Karpas-422 (cell line): ENCODE results near the gene VGLL4. TPM values are rescaled to one million over a fixed set of nuclear protein-coding genes. Genes with fewer than 3 reads are reported as not detected.
"Not testable (repeated sequence)": the region's sequence is repeated elsewhere in the genome, so short reads cannot be mapped to it uniquely, and the experiment has no call there.

Experiments
- DNase-seq: peaks from one replicate; pipeline ENCODE4 v3.0.0-alpha.2; 2015
- H2AFZ ChIP-seq: fragments of 200-600 bp; sonication (generic); 2 replicates; pipeline ENCODE4 v1.6.1; 2014; ENCODE audit warnings: antibody characterized with exemption, low read length, mixed read lengths
- H3K27ac ChIP-seq: fragments of 200-600 bp; sonication (generic); 2 replicates; pipeline ENCODE4 v1.5.1; 2014; ENCODE audit warnings: mild to moderate bottlenecking, low read length, moderate library complexity
- H3K27me3 ChIP-seq: fragments of 200-600 bp; sonication (generic); 2 replicates; pipeline ENCODE4 v1.6.1; 2014; ENCODE audit warnings: low read length, mixed read lengths
- H3K36me3 ChIP-seq: fragments of 200-600 bp; sonication (generic); 2 replicates; pipeline ENCODE4 v1.6.1; 2014; ENCODE audit warnings: low read length, mixed read lengths; ENCODE audit not compliant: insufficient read depth
- H3K4me1 ChIP-seq: fragments of 200-600 bp; sonication (generic); 2 replicates; pipeline ENCODE4 v1.6.1; 2014; ENCODE audit warnings: mild to moderate bottlenecking, low read length, mixed read lengths
- H3K4me2 ChIP-seq: fragments of 200-600 bp; sonication (generic); 2 replicates; pipeline ENCODE4 v1.6.1; 2014; ENCODE audit warnings: low read length, low read depth, mild to moderate bottlenecking; ENCODE audit not compliant: poor library complexity, severe bottlenecking
- H3K4me3 ChIP-seq: fragments of 200-600 bp; sonication (generic); 2 replicates; pipeline ENCODE4 v1.5.1; 2014; ENCODE audit warnings: mild to moderate bottlenecking, antibody characterized with exemption, low read length, mixed read lengths
- H3K79me2 ChIP-seq: fragments of 200-600 bp; sonication (generic); 2 replicates; pipeline ENCODE4 v1.6.1; 2014; ENCODE audit warnings: mild to moderate bottlenecking, low read length, mixed read lengths
- H3K9ac ChIP-seq: fragments of 200-600 bp; sonication (generic); 2 replicates; pipeline ENCODE4 v1.6.0; 2014; ENCODE audit warnings: low read length
- H3K9me2 ChIP-seq: fragments of 200-600 bp; sonication (generic), shearing (Covaris generic); replicated peaks from 2 replicates; pipeline ENCODE4 v1.6.0; 2014; ENCODE audit warnings: mild to moderate bottlenecking, low read length, moderate library complexity; ENCODE audit not compliant: insufficient read depth
- H3K9me3 ChIP-seq: fragments of 300-700, 200-600 bp; sonication (generic); 2 replicates; pipeline ENCODE4 v1.6.1; 2014; ENCODE audit warnings: low read length, mixed read lengths
- H4K20me1 ChIP-seq: fragments of 200-600 bp; sonication (generic); 2 replicates; pipeline ENCODE4 v1.6.1; 2014; ENCODE audit warnings: mild to moderate bottlenecking, antibody characterized with exemption, low read length, low read depth; ENCODE audit not compliant: insufficient read depth
- total RNA-seq: library from RNA; depleted of rRNA; stranded (reverse); fragments of >200 nt; shearing (Covaris generic); gene quantifications from 2 replicates; pipeline ENCODE4 v1.2.3, GENCODE V29; 2014; ENCODE audit warnings: low replicate concordance

VGLL4 gene
- total RNA-seq, 1 experiment from 2014 or later, result 152 TPM

DNA sequence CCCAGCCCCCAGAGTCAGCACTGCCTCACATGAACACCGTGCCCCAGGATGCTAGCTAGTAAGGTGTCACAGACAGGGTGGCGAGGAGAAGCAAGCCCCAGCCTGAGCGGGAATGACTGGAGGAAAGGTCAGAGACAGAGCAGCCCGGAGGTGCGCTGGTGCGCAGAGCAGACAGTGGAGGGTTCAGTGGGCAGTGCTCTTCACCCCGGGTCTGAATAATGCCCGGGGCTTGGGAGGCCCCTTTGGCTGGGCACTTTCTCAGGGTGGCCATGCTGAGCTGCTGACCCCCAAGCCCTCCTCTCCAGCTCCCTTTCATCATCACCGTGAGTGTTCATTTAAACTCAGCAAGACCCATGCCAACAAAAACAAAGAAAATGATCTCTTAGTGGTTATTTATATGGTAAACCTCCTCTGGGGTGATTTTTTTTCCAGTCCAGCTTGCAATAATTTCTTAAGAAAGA is 110.8 kb downstream of the VGLL4 start:
- Histone ChIP-seq H3K9ac (no peak overlapping the region), H3K4me1 (peaks cover 10% of the 10 kb centered on the region), H3K79me2 (no peaks in the 10 kb centered on the region), H3K27ac (peak overlapping the region; percentile 25; the same call in 1 of the 2 replicates), H3K27me3 (no peaks in the 10 kb centered on the region), H3K9me3 (no peaks in the 10 kb centered on the region), H3K9me2 (no peaks in the 10 kb centered on the region), H4K20me1 (no peaks in the 10 kb centered on the region), H2AFZ (no peak overlapping the region), H3K4me3 (no peak overlapping the region), H3K4me2 (no peak overlapping the region), H3K36me3 (peaks cover 2% of the 10 kb centered on the region; the same call in 1 of the 2 replicates)
- no peak for DNase-seq

DNA sequence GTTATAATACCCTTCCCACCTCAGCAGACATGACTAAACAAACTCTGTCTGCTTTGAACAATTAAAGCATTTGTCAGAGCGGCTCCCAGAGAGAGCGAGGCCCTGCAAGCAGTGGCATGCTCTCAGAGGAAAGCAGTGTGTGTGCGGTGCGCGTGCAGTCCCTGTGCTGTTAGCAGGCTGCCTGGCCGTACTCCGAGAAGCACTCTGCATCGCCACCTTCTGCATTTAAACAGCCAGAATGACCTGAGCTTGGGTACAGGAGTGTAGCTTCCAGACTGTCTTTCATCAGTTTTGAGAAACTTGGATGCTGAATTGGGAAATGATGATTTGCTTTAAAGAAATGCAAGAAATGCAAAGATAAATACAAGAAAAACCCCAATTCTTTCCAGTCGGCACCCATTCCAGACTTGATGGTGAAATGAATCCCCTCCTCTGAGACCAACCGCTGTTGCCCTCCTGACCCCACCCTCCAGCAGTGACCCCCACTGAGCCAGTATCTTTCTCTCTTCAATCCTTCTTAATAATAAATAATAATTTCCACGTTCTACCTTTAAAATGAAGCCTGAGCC is 113.5 kb downstream of the VGLL4 start:
- Histone ChIP-seq H3K9ac (no peak overlapping the region), H2AFZ (no peak overlapping the region), H3K9me3 (peaks cover 5% of the 10 kb centered on the region), H3K27me3 (no peaks in the 10 kb centered on the region), H4K20me1 (no peaks in the 10 kb centered on the region), H3K4me2 (no peak overlapping the region), H3K36me3 (peaks cover 10% of the 10 kb centered on the region), H3K9me2 (no peaks in the 10 kb centered on the region), H3K4me3 (no peak overlapping the region), H3K79me2 (no peaks in the 10 kb centered on the region), H3K4me1 (no peaks in the 10 kb centered on the region), H3K27ac (no peak overlapping the region)
- no peak for DNase-seq

DNA sequence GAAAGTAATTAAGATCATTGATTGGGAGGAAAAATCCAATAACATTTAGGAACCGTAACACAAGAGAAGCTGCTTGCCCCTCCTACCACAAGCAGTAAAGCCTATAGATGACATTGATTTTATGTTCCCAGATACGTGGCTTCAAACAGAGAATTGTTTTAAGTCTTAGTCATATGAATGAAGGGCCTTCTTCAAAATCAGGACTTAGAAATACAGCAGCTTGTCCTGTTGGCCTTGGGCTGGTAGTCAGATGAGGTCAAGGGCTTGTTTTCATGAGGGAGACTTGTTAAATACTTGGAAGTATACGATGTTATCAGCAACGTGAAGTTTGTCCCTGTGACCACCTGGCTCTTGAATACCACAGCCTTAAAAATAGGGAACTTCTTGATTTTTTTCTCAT is 114.4 kb downstream of the VGLL4 start:
- Histone ChIP-seq H3K4me2 (no peak overlapping the region), H3K27me3 (no peaks in the 10 kb centered on the region), H3K36me3 (peaks cover 10% of the 10 kb centered on the region), H3K79me2 (no peaks in the 10 kb centered on the region), H3K27ac (no peak overlapping the region), H3K9me2 (no peaks in the 10 kb centered on the region), H3K9ac (no peak overlapping the region), H4K20me1 (no peaks in the 10 kb centered on the region), H2AFZ (no peak overlapping the region), H3K9me3 (peaks cover 5% of the 10 kb centered on the region), H3K4me3 (no peak overlapping the region), H3K4me1 (no peaks in the 10 kb centered on the region)
- DNase-seq, result no peak

DNA sequence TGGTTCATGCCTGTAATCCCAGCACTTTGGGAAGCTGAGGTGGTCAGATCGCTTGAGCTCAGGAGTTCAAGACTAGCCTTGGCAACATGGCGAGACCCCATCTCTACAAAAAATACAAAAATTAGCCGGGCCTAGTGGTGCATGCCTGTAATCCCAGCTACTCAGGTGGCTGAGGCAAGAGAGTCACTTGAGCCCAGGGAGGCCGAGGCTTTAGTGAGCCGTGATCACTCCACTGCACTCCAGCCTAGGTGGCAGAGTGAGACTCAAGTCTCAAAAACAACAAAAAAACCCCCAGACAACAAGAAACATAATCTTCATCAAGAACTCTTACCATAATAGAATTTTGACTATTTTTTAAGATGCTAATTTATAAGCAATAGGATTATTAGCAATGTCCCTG is 117.6 kb downstream of the VGLL4 start:
- H2AFZ ChIP-seq, DNase-seq, H3K9me3 ChIP-seq, H3K9ac ChIP-seq, H3K27me3 ChIP-seq, H3K4me2 ChIP-seq, H3K9me2 ChIP-seq, H4K20me1 ChIP-seq, H3K4me1 ChIP-seq, H3K27ac ChIP-seq, H3K79me2 ChIP-seq, H3K4me3 ChIP-seq: not testable (repeated sequence)
- H3K36me3 ChIP-seq, result peaks cover 10% of the 10 kb centered on the region

DNA sequence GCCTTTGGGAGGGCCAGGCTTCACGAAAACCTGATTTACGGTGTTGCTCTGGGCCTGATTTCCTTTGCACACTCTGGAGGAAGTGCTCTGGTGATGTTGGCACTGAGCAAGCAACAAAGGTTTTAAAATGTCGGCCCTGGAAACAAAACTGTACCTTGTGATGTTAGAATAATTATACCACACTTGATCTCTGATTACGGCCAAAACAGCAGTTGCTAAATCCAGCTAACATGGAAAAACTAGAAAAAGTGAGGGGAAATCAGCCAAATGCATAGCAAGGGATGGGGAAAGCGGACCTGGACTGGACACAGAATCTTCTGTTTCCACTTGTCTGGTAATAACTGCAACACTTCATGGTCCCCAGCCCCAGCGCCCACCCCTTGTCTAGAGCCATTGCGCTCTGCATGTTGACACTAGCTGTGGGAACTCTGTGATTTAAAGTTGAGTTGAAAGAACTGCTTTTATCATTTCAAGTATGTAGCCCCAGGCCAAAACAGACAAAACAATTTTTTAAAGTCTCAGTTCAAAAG is 120.1 kb downstream of the VGLL4 start:
- no peaks in the 10 kb centered on the region for H4K20me1 ChIP-seq
- H3K79me2 ChIP-seq, result no peaks in the 10 kb centered on the region

DNA sequence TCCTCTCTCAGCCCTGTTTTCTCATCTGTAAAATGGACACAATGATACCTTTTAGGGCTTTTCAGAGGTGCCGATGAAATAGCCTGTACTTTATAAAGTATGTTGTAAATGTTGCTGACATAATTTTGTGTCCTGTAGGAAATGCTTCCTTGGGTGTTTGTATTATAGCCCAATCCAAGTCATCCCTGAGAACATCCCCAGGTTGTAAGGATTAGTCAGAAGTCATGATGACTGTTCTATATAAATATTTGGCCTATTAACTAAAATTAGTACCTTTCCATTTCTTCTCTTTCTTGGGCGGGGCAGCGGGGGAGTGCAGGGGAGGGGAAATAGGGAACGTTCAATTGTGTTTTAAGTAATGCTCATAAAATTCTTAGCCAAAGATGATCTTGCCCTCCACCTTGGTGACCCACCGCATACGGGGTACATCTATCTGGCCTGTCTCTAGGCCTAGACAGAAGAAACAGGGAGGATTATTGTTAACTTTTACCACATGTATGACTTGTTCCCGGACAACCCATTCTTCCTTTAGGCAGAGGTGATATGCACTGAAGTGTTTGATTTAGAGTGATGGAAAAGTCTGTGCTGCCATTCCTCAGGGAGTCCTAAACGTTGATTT is 120.7 kb downstream of the VGLL4 start:
- Histone ChIP-seq H4K20me1 (no peaks in the 10 kb centered on the region), H2AFZ (no peak overlapping the region)

More for the DNA sequence above, 120.1 kb downstream of the VGLL4 start:
- Histone ChIP-seq H3K36me3 (peaks cover 10% of the 10 kb centered on the region), H3K27me3 (no peaks in the 10 kb centered on the region), H3K27ac (no peak overlapping the region), H3K4me1 (no peaks in the 10 kb centered on the region), H3K9me2 (no peaks in the 10 kb centered on the region), H2AFZ (no peak overlapping the region), H3K9ac (no peak overlapping the region), H3K4me3 (no peak overlapping the region), H3K9me3 (peaks cover 5% of the 10 kb centered on the region), H3K4me2 (no peak overlapping the region)
- no peak for DNase-seq

DNA sequence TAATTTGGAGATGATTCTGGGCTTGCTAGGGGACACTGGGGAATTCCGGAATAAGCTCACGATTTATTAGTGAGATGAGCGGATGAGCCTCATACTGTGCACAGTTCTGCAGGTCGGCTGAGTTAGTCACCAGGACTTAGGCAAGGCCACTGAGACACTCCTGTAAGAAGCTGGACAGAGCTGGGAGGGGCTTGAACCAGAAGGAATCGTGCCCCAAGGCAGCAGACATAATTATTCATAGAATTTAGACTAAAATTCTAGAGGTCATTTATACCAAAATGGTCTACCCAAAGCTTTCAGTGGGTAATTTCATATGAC is 121.4 kb downstream of the VGLL4 start:
- no peak for DNase-seq
- Histone ChIP-seq H2AFZ (no peak overlapping the region), H3K79me2 (no peaks in the 10 kb centered on the region)

More for the DNA sequence above, 120.7 kb downstream of the VGLL4 start:
- no peaks in the 10 kb centered on the region for H3K9me2 ChIP-seq
- DNase-seq, result no peak
- H3K27ac ChIP-seq, result no peak overlapping the region
- peaks cover 5% of the 10 kb centered on the region for H3K9me3 ChIP-seq
- no peak overlapping the region for H3K4me2 ChIP-seq
- peaks cover 9% of the 10 kb centered on the region for H3K36me3 ChIP-seq
- no peak overlapping the region for H3K4me3 ChIP-seq
- no peaks in the 10 kb centered on the region for H3K27me3 ChIP-seq
- no peak overlapping the region for H3K9ac ChIP-seq
- H3K4me1 ChIP-seq, result no peaks in the 10 kb centered on the region
- H3K79me2 ChIP-seq, result no peaks in the 10 kb centered on the region

DNA sequence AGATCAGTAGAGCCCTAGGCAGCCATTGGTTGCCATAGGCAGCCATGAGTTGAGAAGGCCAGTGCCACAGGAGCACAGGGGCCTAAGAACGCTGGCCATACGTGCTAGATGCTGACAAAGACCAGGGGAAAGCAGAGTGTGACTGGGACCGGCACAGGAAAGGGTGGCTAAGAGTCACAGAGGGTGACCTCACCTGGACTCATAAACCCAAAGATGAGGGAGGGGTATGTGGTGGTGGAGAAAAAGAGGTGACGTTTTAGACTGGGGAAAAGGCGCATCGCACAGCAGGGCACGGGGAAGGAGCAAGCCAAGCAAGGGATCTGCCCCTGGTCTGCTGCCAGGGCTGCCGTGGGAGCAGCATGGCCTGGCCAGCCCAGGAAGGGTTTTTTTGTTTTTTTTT is 122.5 kb downstream of the VGLL4 start:
- H3K9me3 ChIP-seq, result no peaks in the 10 kb centered on the region
- H3K4me3 ChIP-seq, result no peak overlapping the region
- no peaks in the 10 kb centered on the region for H4K20me1 ChIP-seq
- H2AFZ ChIP-seq, result no peak overlapping the region
- H3K79me2 ChIP-seq, result no peaks in the 10 kb centered on the region
- no peak overlapping the region for H3K27ac ChIP-seq
- H3K36me3 ChIP-seq, result no peaks in the 10 kb centered on the region
- no peak overlapping the region for H3K4me2 ChIP-seq
- H3K27me3 ChIP-seq, result no peaks in the 10 kb centered on the region
- no peak for DNase-seq
- no peak overlapping the region for H3K9ac ChIP-seq
- no peaks in the 10 kb centered on the region for H3K4me1 ChIP-seq
- H3K9me2 ChIP-seq, result no peaks in the 10 kb centered on the region

More for the DNA sequence above, 121.4 kb downstream of the VGLL4 start:
- Histone ChIP-seq H3K36me3 (peaks cover 2% of the 10 kb centered on the region), H4K20me1 (no peaks in the 10 kb centered on the region), H3K4me3 (no peak overlapping the region), H3K9me3 (peaks cover 2% of the 10 kb centered on the region), H3K27ac (no peak overlapping the region), H3K9ac (no peak overlapping the region), H3K9me2 (no peaks in the 10 kb centered on the region), H3K4me2 (no peak overlapping the region), H3K4me1 (no peaks in the 10 kb centered on the region), H3K27me3 (no peaks in the 10 kb centered on the region)
